Lung (tissue), 12 donors: ENCODE measurements around the gene CXCR6. TPM values are rescaled to one million over a fixed set of nuclear protein-coding genes. Genes with fewer than 3 reads are reported as not detected.

Experiments
- ATAC-seq: fragments of 200-7000 bp; cut with Tn5 transposase; one replicate; pipeline ENCODE4 v1.9.1; 2020; ENCODE audit warnings: moderate number of reproducible peaks; ENCODE audit not compliant: insufficient read depth, low FRiP score
- DNase-seq, 3 donors: peaks; one replicate each; pipeline ENCODE4 v3.0.0-alpha.2; 2013 to 2017
- H3K27ac ChIP-seq, 2 donors: one replicate each; pipeline ENCODE4 v1.5.1; 2013; ENCODE audit warnings: mild to moderate bottlenecking in 2 of 2, moderate library complexity in 2 of 2, control low read depth in 1 of 2, inconsistent platforms in 1 of 2, low read depth in 1 of 2, low read length in 1 of 2
- H3K27me3 ChIP-seq, 3 donors: one replicate each; pipeline ENCODE4 v1.5.1; 2013; ENCODE audit warnings: low read length in 2 of 3; ENCODE audit not compliant: control insufficient read depth in 3 of 3, insufficient read depth in 3 of 3
- H3K36me3 ChIP-seq, 4 donors: one replicate each; pipeline ENCODE4 v1.5.1; 2013; ENCODE audit warnings: low read length in 4 of 4, mild to moderate bottlenecking in 1 of 4, moderate library complexity in 1 of 4; ENCODE audit not compliant: control insufficient read depth in 4 of 4, insufficient read depth in 4 of 4
- H3K4me1 ChIP-seq, 5 donors: one replicate each; pipeline ENCODE4 v1.5.1; 2013; ENCODE audit warnings: low read length in 5 of 5, mild to moderate bottlenecking in 2 of 5, moderate library complexity in 1 of 5; ENCODE audit not compliant: control insufficient read depth in 5 of 5, insufficient read depth in 5 of 5
- H3K4me3 ChIP-seq: one replicate; pipeline ENCODE4 v1.5.1; 2013; ENCODE audit warnings: mild to moderate bottlenecking, control low read depth, moderate library complexity
- H3K9ac ChIP-seq, 2 donors: one replicate each; pipeline ENCODE4 v1.5.1; 2013; ENCODE audit warnings: low read length in 2 of 2, control low read depth in 1 of 2; ENCODE audit not compliant: insufficient read depth in 1 of 2
- H3K9me3 ChIP-seq, 4 donors: one replicate each; pipeline ENCODE4 v1.5.1; 2013; ENCODE audit warnings: low read length in 3 of 4, mild to moderate bottlenecking in 1 of 4, moderate library complexity in 1 of 4; ENCODE audit not compliant: control insufficient read depth in 4 of 4, insufficient read depth in 3 of 4
- WGBS, 2 donors: extraction: QIAGEN DNeasy Blood & Tissue Kit; methylation state at CpG; one replicate each; pipeline ENCODE4 v1.1.7; 2013; 5-methylcytosine and 5-hydroxymethylcytosine counted together
- polyA plus RNA-seq, 2 donors: library from polyadenylated mRNA; stranded (reverse); fragments of 200-250 nt; gene quantifications; one replicate each; pipeline ENCODE4 v1.2.1, GENCODE V29; 2013
- total RNA-seq, 2 donors: library from RNA; depleted of rRNA in 1 of 2; stranded (reverse); fragments of >200 nt in 1 of 2; gene quantifications; one replicate each; pipeline ENCODE4 v1.2.1, GENCODE V29; 2014 to 2021
- TF ChIP-seq, protein P1 (sequence below): IDR thresholded peaks from 2 replicates; pipeline ENCODE4 v1.5.1; 2012; ENCODE audit warnings: mild to moderate bottlenecking; ENCODE audit errors: control extremely low read depth, extremely low read depth
- donor health status: control.
- donor health status: control.
- donor health status: Bipolar disorder and iron deficiency.
- donor health status: healthy.
- donor health status: DM: yes; HTN: yes; CAD: no.

Gene CXCR6
- total and polyA plus RNA-seq, 4 donors, result 1.0 to 4.3 (median 2.0) TPM

DNA sequence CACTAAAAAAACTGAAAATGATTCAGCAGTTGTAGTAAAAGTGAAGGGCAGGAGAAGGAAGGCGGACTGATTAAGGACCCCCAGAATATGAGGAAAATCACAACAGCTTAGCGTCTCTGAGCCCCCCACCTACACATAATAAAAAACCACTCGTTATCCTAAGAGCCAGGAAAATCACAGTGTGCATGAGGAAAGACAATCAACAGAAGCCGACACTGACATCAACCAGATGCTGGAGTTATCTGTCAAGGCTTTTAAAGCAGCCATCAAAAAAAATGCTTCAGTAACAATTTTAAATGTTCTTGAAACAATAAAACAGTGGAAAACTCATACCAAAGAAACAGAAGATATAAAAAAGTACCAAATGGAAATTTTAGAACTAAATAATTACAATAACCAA lies 9.7 kb upstream of the CXCR6 start:
- Histone ChIP-seq H3K27me3 (no peaks in the 10 kb centered on the region), H3K4me1 (peaks cover 0 to 13% (median 0%) of the 10 kb centered on the region in 5 donors), H3K9ac (no peak overlapping the region), H3K9me3 (no peaks in the 10 kb centered on the region), H3K36me3 (peaks cover 11 to 44% (median 23%) of the 10 kb centered on the region in 4 donors), H3K4me3 (no peak overlapping the region), H3K27ac (no peak overlapping the region)
- TF ChIP-seq, protein P1, sequence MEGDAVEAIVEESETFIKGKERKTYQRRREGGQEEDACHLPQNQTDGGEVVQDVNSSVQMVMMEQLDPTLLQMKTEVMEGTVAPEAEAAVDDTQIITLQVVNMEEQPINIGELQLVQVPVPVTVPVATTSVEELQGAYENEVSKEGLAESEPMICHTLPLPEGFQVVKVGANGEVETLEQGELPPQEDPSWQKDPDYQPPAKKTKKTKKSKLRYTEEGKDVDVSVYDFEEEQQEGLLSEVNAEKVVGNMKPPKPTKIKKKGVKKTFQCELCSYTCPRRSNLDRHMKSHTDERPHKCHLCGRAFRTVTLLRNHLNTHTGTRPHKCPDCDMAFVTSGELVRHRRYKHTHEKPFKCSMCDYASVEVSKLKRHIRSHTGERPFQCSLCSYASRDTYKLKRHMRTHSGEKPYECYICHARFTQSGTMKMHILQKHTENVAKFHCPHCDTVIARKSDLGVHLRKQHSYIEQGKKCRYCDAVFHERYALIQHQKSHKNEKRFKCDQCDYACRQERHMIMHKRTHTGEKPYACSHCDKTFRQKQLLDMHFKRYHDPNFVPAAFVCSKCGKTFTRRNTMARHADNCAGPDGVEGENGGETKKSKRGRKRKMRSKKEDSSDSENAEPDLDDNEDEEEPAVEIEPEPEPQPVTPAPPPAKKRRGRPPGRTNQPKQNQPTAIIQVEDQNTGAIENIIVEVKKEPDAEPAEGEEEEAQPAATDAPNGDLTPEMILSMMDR, result no peak
- DNase-seq (peak; percentile 73 to 95 (median 91)), ATAC-seq (no peak)
- 82 to 86% methylated on average over 4 of the region's 4 CpGs for WGBS, 2 donors

DNA sequence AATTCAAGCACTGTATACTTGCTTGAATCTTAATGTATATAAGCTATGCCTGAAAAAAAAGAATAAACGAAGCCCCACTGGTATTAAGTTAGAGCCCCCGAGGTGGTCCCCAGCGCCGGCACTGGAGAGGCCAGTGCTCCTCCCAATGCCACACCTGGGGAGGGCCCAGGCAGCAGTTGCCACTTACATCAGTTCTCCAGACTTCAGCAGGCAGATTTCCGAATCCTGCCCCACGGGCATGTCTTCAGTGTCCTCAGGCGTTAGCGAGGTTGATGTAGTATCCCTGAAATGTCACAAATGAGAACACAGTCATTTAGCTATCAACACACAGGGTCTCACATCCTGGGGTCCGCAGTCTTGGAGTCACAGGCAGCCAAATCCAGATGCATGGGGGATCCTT lies 7.0 kb upstream of the CXCR6 start:
- TF ChIP-seq, protein P1, result no peak
- peaks cover 5 to 25% (median 19%) of the 10 kb centered on the region in 4 donors for H3K36me3 ChIP-seq
- peaks cover 0 to 17% (median 0%) of the 10 kb centered on the region in 5 donors for H3K4me1 ChIP-seq
- H3K27me3 ChIP-seq, result no peaks in the 10 kb centered on the region
- ATAC-seq, result no peak
- DNase-seq, result no peak
- H3K9me3 ChIP-seq, result peaks cover 0 to 2% (median 0%) of the 10 kb centered on the region in 4 donors
- H3K27ac ChIP-seq, result no peak overlapping the region
- H3K4me3 ChIP-seq, result no peak overlapping the region
- WGBS, 2 donors, result 89 to 95% methylated on average over 9 of the region's 9 CpGs
- no peak overlapping the region for H3K9ac ChIP-seq

DNA sequence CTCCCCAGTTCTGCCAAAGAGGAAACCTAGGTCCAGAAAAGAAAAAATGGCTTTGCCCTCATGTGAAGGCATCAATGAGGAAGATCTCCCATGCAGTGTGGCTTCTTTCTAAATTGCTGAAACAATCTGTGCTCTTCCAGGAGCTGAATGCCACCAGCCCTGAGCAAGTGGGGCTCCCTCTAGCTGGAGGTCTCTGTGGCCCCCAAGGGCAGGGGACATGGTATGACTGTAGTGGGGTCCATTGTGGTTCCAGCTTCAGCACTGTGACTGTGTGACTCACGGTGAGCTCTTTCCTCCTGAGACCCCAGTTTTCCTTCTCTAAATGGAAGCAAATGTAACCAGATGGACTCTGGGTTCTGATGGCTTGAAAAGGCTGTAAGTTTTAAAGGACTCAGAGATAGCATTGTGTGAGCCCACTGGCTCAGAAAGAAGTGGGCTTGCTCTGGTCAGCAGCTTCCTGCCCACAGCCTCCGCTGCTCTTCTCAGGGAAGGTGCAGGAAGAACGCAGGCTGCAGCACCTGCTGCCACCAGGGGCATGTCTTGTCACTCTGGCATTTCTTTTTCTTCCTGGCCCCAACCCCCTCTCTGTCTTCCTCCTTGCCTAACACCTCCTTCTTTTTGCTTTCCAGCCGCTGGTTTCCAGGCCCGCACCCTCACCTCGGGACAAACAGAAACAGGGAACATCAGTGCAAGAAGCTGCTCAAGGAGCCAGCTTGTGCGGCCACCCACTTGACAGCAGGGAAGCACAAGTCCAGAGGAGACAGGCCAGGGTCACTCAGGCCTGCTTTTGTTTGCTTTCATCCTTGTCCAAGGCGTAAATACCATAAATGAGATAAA lies 5.8 kb upstream of the CXCR6 start:
- ATAC-seq, result no peak
- WGBS, 2 donors, result 86 to 87% methylated on average over 8 of the region's 8 CpGs
- no peak overlapping the region for H3K27ac ChIP-seq
- no peak overlapping the region for H3K9ac ChIP-seq
- no peak for DNase-seq
- TF ChIP-seq, protein P1, result no peak
- no peaks in the 10 kb centered on the region for H3K27me3 ChIP-seq
- H3K36me3 ChIP-seq, result peaks cover 5 to 18% (median 16%) of the 10 kb centered on the region in 4 donors
- H3K9me3 ChIP-seq, result peaks cover 0 to 2% (median 0%) of the 10 kb centered on the region in 4 donors
- no peak overlapping the region for H3K4me3 ChIP-seq
- H3K4me1 ChIP-seq, result peaks cover 0 to 13% (median 2%) of the 10 kb centered on the region in 5 donors
